GM23338 (cell line): Measurements from ENCODE around the gene NHS.

Experiments used
- CTCF ChIP-seq, 2 experiments: fragments of 200-600 bp in 1 of 2; sonication (generic) in 1 of 2; conservative IDR thresholded peaks; 2 replicates each; pipeline versions ENCODE4 v1.5.1 to v1.6.1; 2016 to 2017; ENCODE audit warnings: antibody characterized with exemption in 2 of 2, low read depth in 2 of 2, mild to moderate bottlenecking in 2 of 2, moderate library complexity in 1 of 2
- EZH2 ChIP-seq: fragments of 200-600 bp; sonication (generic); IDR thresholded peaks from one replicate; pipeline ENCODE4 v1.8.0; 2017; ENCODE audit warnings: antibody characterized with exemption, mild to moderate bottlenecking, low read depth; ENCODE audit not compliant: unreplicated experiment
- EZH2phosphoT487 ChIP-seq: fragments of 200-600 bp; sonication (generic); IDR thresholded peaks from one replicate; pipeline ENCODE4 v1.8.1; 2018; ENCODE audit warnings: antibody characterized with exemption; ENCODE audit not compliant: unreplicated experiment
- JUNB ChIP-seq: IDR thresholded peaks from one replicate; pipeline ENCODE4 v1.6.1; 2016; ENCODE audit warnings: antibody characterized with exemption; ENCODE audit not compliant: unreplicated experiment

- TF ChIP-seq CTCF (conservative IDR thresholded peaks at IDR 0.05; ENCODE audit: low read depth in 2 of 2) (no peak), EZH2phosphoT487 (no peak), EZH2 (no peak), JUNB (no peak)
These were observed 67.9 kb downstream of the NHS start for GRCh38 chrX:17442898-17443297.
